IMR-90 (cell line): ENCODE data around the gene HS3ST2. TPM values are rescaled to one million over a fixed set of nuclear protein-coding genes. Genes with fewer than 3 reads are reported as not detected.

ENCODE experiments used
- ATAC-seq: fragments of 200-7000 bp; cut with Tn5 transposase; 2 replicates; pipeline ENCODE4 v1.9.1; 2020; ENCODE audit warnings: low read depth, mild to moderate bottlenecking, moderate library complexity
- BruUV-seq: library from RNA; stranded (reverse); fragments of 400-500 nt; replicated peaks from 2 replicates; lab custom pipeline; 2021; lab: Mats Ljungman, UMichigan
- CTCF ChIA-PET: fragments of 300-600 bp; formaldehyde crosslinking; extraction: SDS; loops from one replicate; lab custom pipeline; 2021; ENCODE audit warnings: antibody characterized with exemption; lab: Yijun Ruan, JAX
- POLR2A ChIA-PET: fragments of 300-600 bp; sonication (Branson Sonifier 250); formaldehyde crosslinking; loops from one replicate; lab custom pipeline; 2022; ENCODE audit warnings: antibody characterized with exemption; ENCODE audit not compliant: unreplicated experiment; lab: Charles Lee
- DNase-seq: peaks from one replicate; pipeline ENCODE4 v3.0.0; 2013
- H2AFZ ChIP-seq: replicated peaks from 2 replicates; pipeline ENCODE3; 2013; ENCODE audit warnings: low read length, mild to moderate bottlenecking; ENCODE audit not compliant: poor library complexity
- H2AK5ac ChIP-seq: 2 replicates; pipeline ENCODE4 v1.6.1; 2013; ENCODE audit warnings: low read depth, low read length, inconsistent platforms
- H2AK9ac ChIP-seq: replicated peaks from 2 replicates; pipeline ENCODE3; 2013; ENCODE audit warnings: mild to moderate bottlenecking, low read depth, low read length, moderate library complexity; ENCODE audit not compliant: poor library complexity
- H2BK120ac ChIP-seq: 2 replicates; pipeline ENCODE4 v1.6.1; 2013; ENCODE audit warnings: low read depth, low read length, inconsistent platforms
- H2BK15ac ChIP-seq: 3 replicates; pipeline ENCODE4 v1.6.1; 2013; ENCODE audit warnings: low read depth, low read length, inconsistent platforms
- H2BK20ac ChIP-seq: 2 replicates; pipeline ENCODE4 v1.6.1; 2013; ENCODE audit warnings: low read depth, mild to moderate bottlenecking, inconsistent platforms, low read length, moderate library complexity
- H2BK5ac ChIP-seq: 2 replicates; pipeline ENCODE4 v1.6.1; 2013; ENCODE audit warnings: mild to moderate bottlenecking, low read depth, low read length, inconsistent platforms; ENCODE audit not compliant: poor library complexity, severe bottlenecking
- H3K14ac ChIP-seq: replicated peaks from 2 replicates; pipeline ENCODE4 v1.6.1; 2013; ENCODE audit warnings: low read depth, low read length, inconsistent platforms
- H3K18ac ChIP-seq: 2 replicates; pipeline ENCODE4 v1.6.1; 2013; ENCODE audit warnings: low read depth, low read length, control low read depth
- H3K23ac ChIP-seq: 2 replicates; pipeline ENCODE4 v1.6.1; 2013; ENCODE audit warnings: low read depth, low read length, inconsistent platforms
- H3K27ac ChIP-seq: 2 replicates; pipeline ENCODE4 v1.5.1; 2013; ENCODE audit warnings: mild to moderate bottlenecking, control low read depth, low read length; ENCODE audit not compliant: insufficient read depth
- H3K27me3 ChIP-seq: 2 replicates; pipeline ENCODE4 v1.6.1; 2013; ENCODE audit warnings: low read length; ENCODE audit not compliant: control insufficient read depth, insufficient read depth
- H3K36me3 ChIP-seq: 2 replicates; pipeline ENCODE4 v1.6.1; 2013; ENCODE audit warnings: low read length, mixed read lengths; ENCODE audit not compliant: control insufficient read depth, insufficient read depth
- H3K4ac ChIP-seq: 2 replicates; pipeline ENCODE4 v1.6.1; 2013; ENCODE audit warnings: low read depth, low read length, inconsistent platforms
- H3K4me1 ChIP-seq: 2 replicates; pipeline ENCODE4 v1.6.1; 2013; ENCODE audit warnings: low read length, mixed read lengths; ENCODE audit not compliant: control insufficient read depth, insufficient read depth
- H3K4me2 ChIP-seq: 2 replicates; pipeline ENCODE4 v1.6.1; 2013; ENCODE audit warnings: low read depth, mild to moderate bottlenecking, control low read depth, low read length, moderate library complexity
- H3K4me3 ChIP-seq: 2 replicates; pipeline ENCODE4 v1.5.1; 2013; ENCODE audit warnings: low read depth, mild to moderate bottlenecking, control low read depth, low read length, moderate library complexity; ENCODE audit not compliant: insufficient read depth
- H3K56ac ChIP-seq: 2 replicates; pipeline ENCODE4 v1.6.1; 2013; ENCODE audit warnings: low read length, inconsistent platforms; ENCODE audit not compliant: insufficient read depth; ENCODE audit errors: extremely low read depth
- H3K79me1 ChIP-seq, 2 experiments: 2 replicates each; pipeline ENCODE4 v1.6.1; 2013; ENCODE audit warnings: low read length in 2 of 2, inconsistent platforms in 1 of 2, low read depth in 1 of 2
- H3K9ac ChIP-seq: 2 replicates; pipeline ENCODE4 v1.6.1; 2013; ENCODE audit warnings: low read depth, low read length, control low read depth
- H3K9me1 ChIP-seq: 2 replicates; pipeline ENCODE4 v1.6.1; 2013; ENCODE audit warnings: low read length, inconsistent platforms; ENCODE audit not compliant: insufficient read depth
- H3K9me3 ChIP-seq: 2 replicates; pipeline ENCODE4 v1.6.1; 2013; ENCODE audit warnings: low read length; ENCODE audit not compliant: control insufficient read depth, insufficient read depth
- H4K20me1 ChIP-seq: 2 replicates; pipeline ENCODE4 v1.6.1; 2013; ENCODE audit warnings: low read length, inconsistent platforms; ENCODE audit not compliant: insufficient read depth
- H4K5ac ChIP-seq: 2 replicates; pipeline ENCODE4 v1.6.1; 2013; ENCODE audit warnings: mild to moderate bottlenecking, low read depth, low read length, control low read depth
- H4K8ac ChIP-seq, 2 experiments: 2 replicates each; pipeline ENCODE4 v1.6.1; 2013; ENCODE audit warnings: low read depth in 2 of 2, low read length in 2 of 2, control low read depth in 1 of 2, inconsistent platforms in 1 of 2
- H4K91ac ChIP-seq: 2 replicates; pipeline ENCODE4 v1.6.1; 2013; ENCODE audit warnings: low read depth, low read length, inconsistent platforms; ENCODE audit not compliant: insufficient read depth
- BHLHE40 ChIP-seq: fragments of 150-350 bp; IDR thresholded peaks from 2 replicates; pipeline ENCODE4 v1.6.1; 2016; ENCODE audit warnings: mild to moderate bottlenecking, low read depth, low read length
- CEBPB ChIP-seq: IDR thresholded peaks from 2 replicates; pipeline ENCODE4 v1.6.1; 2012; ENCODE audit warnings: low read depth, low read length, improper control_type of control experiment
- CHD1 ChIP-seq: IDR thresholded peaks from 2 replicates; pipeline ENCODE4 v1.6.1; 2012; ENCODE audit warnings: low read depth, low read length, improper control_type of control experiment
- FOS ChIP-seq: fragments of 150-350 bp; IDR thresholded peaks from 2 replicates; pipeline ENCODE4 v1.6.1; 2016; ENCODE audit warnings: low read depth, low read length
- MAFK ChIP-seq: IDR thresholded peaks from 2 replicates; pipeline ENCODE4 v1.6.1; 2012; ENCODE audit warnings: low read depth, low read length, improper control_type of control experiment
- MAZ ChIP-seq: IDR thresholded peaks from 2 replicates; pipeline ENCODE4 v1.6.1; 2012; ENCODE audit warnings: low read depth, mild to moderate bottlenecking, low read length, improper control_type of control experiment, moderate library complexity, borderline replicate concordance
- MXI1 ChIP-seq: IDR thresholded peaks from 2 replicates; pipeline ENCODE4 v1.6.1; 2012; ENCODE audit warnings: low read depth, mild to moderate bottlenecking, low read length, moderate library complexity, borderline replicate concordance
- NFE2L2 ChIP-seq: fragments of 150-350 bp; IDR thresholded peaks from 2 replicates; pipeline ENCODE4 v1.6.1; 2016; ENCODE audit warnings: low read depth, mild to moderate bottlenecking, low read length
- POLR2A ChIP-seq: IDR thresholded peaks from 2 replicates; pipeline ENCODE4 v1.6.1; 2012; ENCODE audit warnings: mild to moderate bottlenecking, low read depth, low read length
- RAD21 ChIP-seq: IDR thresholded peaks from 2 replicates; pipeline ENCODE4 v1.6.1; 2012; ENCODE audit warnings: low read length, improper control_type of control experiment
- RCOR1 ChIP-seq: IDR thresholded peaks from 2 replicates; pipeline ENCODE4 v1.6.1; 2012; ENCODE audit warnings: mild to moderate bottlenecking, low read length, improper control_type of control experiment; ENCODE audit not compliant: insufficient replicate concordance
- RFX5 ChIP-seq: IDR thresholded peaks from 2 replicates; pipeline ENCODE4 v1.8.0; 2012; ENCODE audit warnings: low read depth, mild to moderate bottlenecking, low read length, moderate library complexity
- SMC3 ChIP-seq: fragments of 150-350 bp; IDR thresholded peaks from 2 replicates; pipeline ENCODE4 v1.6.1; 2016; ENCODE audit warnings: low read depth, mild to moderate bottlenecking, antibody characterized with exemption, low read length, moderate library complexity
- USF2 ChIP-seq: fragments of 150-350 bp; IDR thresholded peaks from 2 replicates; pipeline ENCODE4 v1.6.1; 2017; ENCODE audit warnings: mild to moderate bottlenecking, antibody characterized with exemption, low read length, low read depth
- dilution Hi-C: fragments of 300-500 bp; cut with HindIII; formaldehyde crosslinking; loops from one replicate; pipeline ENCODE4 v1.14.3; 2018; ENCODE audit warnings: low sequenced_read_pairs; ENCODE audit not compliant: unreplicated experiment
- in situ Hi-C: fragments of 300-500 bp; cut with MboI; formaldehyde crosslinking; loops from 3 replicates; pipeline ENCODE4 v1.14.3; 2019; ENCODE audit warnings: low sequenced_read_pairs, inconsistent platforms, mixed read lengths
- intact Hi-C: fragments of 100-400 bp; cut with micrococcal nuclease; formaldehyde crosslinking; loops from 2 replicates; pipeline ENCODE4 v1.10.0; 2022
- polyA plus RNA-seq, 3 experiments: library from polyadenylated mRNA; depleted of rRNA; stranded (reverse); fragments of >200 nt; gene quantifications; 2 replicates each; pipeline ENCODE4 v1.2.3, GENCODE V29; 2012; ENCODE audit warnings: low replicate concordance in 1 of 3
- total RNA-seq: library from RNA; depleted of rRNA; stranded (reverse); fragments of >200 nt; gene quantifications from 2 replicates; pipeline ENCODE4 v1.2.3, GENCODE V29; 2012
- TF ChIP-seq, protein P1 (sequence below): fragments of 150-350 bp; IDR thresholded peaks from 2 replicates; pipeline ENCODE4 v1.6.1; 2016; ENCODE audit warnings: low read depth, mild to moderate bottlenecking, low read length, moderate library complexity, borderline replicate concordance
- TF ChIP-seq, protein P2 (sequence below): conservative IDR thresholded peaks from 2 replicates; pipeline ENCODE4 v1.5.1; 2012; ENCODE audit warnings: mild to moderate bottlenecking, low read depth, low read length, improper control_type of control experiment

The HS3ST2 gene
- total and polyA plus RNA-seq, 2 of the 4 experiments (the other 2 are of a cell fraction): not detected

DNA sequence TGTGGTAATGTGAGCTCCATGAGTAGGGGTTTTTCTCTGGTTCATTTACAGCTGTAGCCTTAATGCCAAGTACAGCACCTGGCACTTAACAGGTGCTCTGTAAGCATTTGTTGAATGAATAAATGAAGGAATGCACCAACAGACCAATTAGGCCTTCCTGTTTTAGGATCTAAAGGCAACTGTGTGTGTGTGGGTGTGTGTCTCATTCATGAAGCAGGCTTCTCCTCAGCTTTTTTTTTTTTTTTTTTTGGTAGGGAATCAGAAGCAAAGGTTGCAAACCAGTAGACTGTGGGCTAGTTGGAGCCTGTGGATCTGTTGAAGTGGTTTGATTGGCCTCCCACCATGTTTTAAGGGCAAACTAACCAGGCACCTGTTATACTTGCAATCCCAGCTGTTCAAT, 48.1 kb downstream of the HS3ST2 start:
- Histone ChIP-seq H3K27me3 (no peaks in the 10 kb centered on the region), H3K4me3 (no peak overlapping the region), H2BK20ac (no peak overlapping the region), H2BK120ac (no peak overlapping the region), H3K23ac (no peak overlapping the region), H3K9me1 (no peaks in the 10 kb centered on the region), H3K4ac (no peak overlapping the region), H3K36me3 (no peaks in the 10 kb centered on the region), H3K14ac (no peak overlapping the region), H4K91ac (no peak overlapping the region), H3K9ac (no peak overlapping the region), H3K4me2 (no peak overlapping the region), H2AK9ac (no peak overlapping the region), H2BK15ac (no peak overlapping the region), H2AK5ac (no peak overlapping the region), H4K5ac (no peak overlapping the region), H3K4me1 (no peaks in the 10 kb centered on the region), H4K20me1 (no peaks in the 10 kb centered on the region), H3K18ac (no peak overlapping the region), H3K79me1 (no peaks in the 10 kb centered on the region), H3K9me3 (no peaks in the 10 kb centered on the region), H3K27ac (no peak overlapping the region), H2BK5ac (no peak overlapping the region), H2AFZ (no peak overlapping the region), H4K8ac (no peak overlapping the region), H3K56ac (no peak overlapping the region)
- DNase-seq (no peak), ATAC-seq (no peak)
- intact Hi-C loops (no loop called here), dilution Hi-C loops (no loop called here), in situ Hi-C loops (no loop called here)
- ChIA-PET CTCF (no interaction called here), POLR2A (interaction anchor here (0.5 kb wide), 1 partner anchor 247 kb away, joined by 7 read pairs; no protein-coding TSS in a partner anchor)
- BruUV-seq: no TSS peak
- no peak for TF ChIP-seq MAZ
- no peak for TF ChIP-seq RFX5
- TF ChIP-seq CHD1: no peak
- no peak for TF ChIP-seq SMC3
- no peak for TF ChIP-seq RAD21
- no peak for TF ChIP-seq POLR2A
- no peak for TF ChIP-seq BHLHE40
- TF ChIP-seq, protein P1, sequence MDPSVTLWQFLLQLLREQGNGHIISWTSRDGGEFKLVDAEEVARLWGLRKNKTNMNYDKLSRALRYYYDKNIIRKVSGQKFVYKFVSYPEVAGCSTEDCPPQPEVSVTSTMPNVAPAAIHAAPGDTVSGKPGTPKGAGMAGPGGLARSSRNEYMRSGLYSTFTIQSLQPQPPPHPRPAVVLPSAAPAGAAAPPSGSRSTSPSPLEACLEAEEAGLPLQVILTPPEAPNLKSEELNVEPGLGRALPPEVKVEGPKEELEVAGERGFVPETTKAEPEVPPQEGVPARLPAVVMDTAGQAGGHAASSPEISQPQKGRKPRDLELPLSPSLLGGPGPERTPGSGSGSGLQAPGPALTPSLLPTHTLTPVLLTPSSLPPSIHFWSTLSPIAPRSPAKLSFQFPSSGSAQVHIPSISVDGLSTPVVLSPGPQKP: no peak
- no peak for TF ChIP-seq MXI1
- TF ChIP-seq FOS: no peak
- TF ChIP-seq USF2: no peak
- TF ChIP-seq NFE2L2: no peak
- no peak for TF ChIP-seq RCOR1
- TF ChIP-seq MAFK: no peak
- TF ChIP-seq, protein P2, sequence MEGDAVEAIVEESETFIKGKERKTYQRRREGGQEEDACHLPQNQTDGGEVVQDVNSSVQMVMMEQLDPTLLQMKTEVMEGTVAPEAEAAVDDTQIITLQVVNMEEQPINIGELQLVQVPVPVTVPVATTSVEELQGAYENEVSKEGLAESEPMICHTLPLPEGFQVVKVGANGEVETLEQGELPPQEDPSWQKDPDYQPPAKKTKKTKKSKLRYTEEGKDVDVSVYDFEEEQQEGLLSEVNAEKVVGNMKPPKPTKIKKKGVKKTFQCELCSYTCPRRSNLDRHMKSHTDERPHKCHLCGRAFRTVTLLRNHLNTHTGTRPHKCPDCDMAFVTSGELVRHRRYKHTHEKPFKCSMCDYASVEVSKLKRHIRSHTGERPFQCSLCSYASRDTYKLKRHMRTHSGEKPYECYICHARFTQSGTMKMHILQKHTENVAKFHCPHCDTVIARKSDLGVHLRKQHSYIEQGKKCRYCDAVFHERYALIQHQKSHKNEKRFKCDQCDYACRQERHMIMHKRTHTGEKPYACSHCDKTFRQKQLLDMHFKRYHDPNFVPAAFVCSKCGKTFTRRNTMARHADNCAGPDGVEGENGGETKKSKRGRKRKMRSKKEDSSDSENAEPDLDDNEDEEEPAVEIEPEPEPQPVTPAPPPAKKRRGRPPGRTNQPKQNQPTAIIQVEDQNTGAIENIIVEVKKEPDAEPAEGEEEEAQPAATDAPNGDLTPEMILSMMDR: no peak
- no peak for TF ChIP-seq CEBPB
